Erythroblast (primary cell): Measurements from ENCODE around the gene DOCK11.

Experiments used
- GATA1 ChIP-seq: IDR thresholded peaks from 2 replicates; pipeline ENCODE4 v1.6.1; 2011; ENCODE audit warnings: low read depth, mild to moderate bottlenecking, control low read depth, low read length, moderate library complexity
- POLR2A ChIP-seq: IDR thresholded peaks from 2 replicates; pipeline ENCODE4 v1.6.1; 2011; ENCODE audit warnings: mild to moderate bottlenecking, low read length

DNA sequence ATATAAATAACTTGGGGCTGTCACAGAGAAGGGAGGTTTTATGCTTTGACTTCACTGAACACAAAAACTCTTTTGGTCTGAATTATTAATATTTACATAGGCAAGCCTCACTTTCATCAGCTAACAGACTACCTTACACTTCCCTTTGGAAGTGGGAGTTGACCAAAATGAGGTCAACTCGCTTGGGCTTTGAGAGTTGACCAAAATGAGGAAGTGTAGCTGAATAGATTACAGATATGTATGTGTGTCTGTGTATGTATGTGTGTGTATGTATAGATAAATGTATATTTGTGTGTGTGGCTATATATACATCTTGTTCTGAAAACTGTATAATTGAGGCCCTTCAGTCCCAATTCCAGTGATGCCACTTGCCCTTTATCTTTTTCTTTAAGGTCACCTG lies 118.5 kb downstream of the DOCK11 start:
- TF ChIP-seq POLR2A (no peak), GATA1 (no peak)
